ENCODE data around the gene BRINP3.

The BRINP3 gene

GRCh38 chr1:190478149-190479049 lies 735 bp upstream of the BRINP3 start:
- no peak for TF ChIP-seq CTCF (IDR thresholded peaks at IDR 0.05; ENCODE audit: insufficient read depth, low read length, poor library complexity, severe bottlenecking)
- H3K36me3 ChIP-seq (ENCODE audit: control insufficient read depth, insufficient read depth, low read length) = no peaks in the 10 kb centered on the region
- H3K27me3 ChIP-seq (replicated peaks; ENCODE audit: control insufficient read depth, insufficient read depth, low read length) = no peaks in the 10 kb centered on the region
- DNase-seq (ENCODE audit: extremely low read depth, insufficient read length) = no peak
- H3K4me3 ChIP-seq (replicated peaks; ENCODE audit: low read depth, low read length) = no peak overlapping the region

- Histone ChIP-seq H3K4me3 (replicated peaks; ENCODE audit: low read depth, low read length) (no peak overlapping the region), H3K27me3 (replicated peaks; ENCODE audit: control insufficient read depth, insufficient read depth, low read length) (no peaks in the 10 kb centered on the region)
These were observed 858 bp downstream of the BRINP3 start for GRCh38 chr1:190476806-190477205.

GRCh38 chr1:190476321-190476720 lies 1.3 kb downstream of the BRINP3 start:
- no peaks in the 10 kb centered on the region for H3K36me3 ChIP-seq (ENCODE audit: control insufficient read depth, insufficient read depth, low read length)
- H3K27me3 ChIP-seq (replicated peaks; ENCODE audit: control insufficient read depth, insufficient read depth, low read length) = no peaks in the 10 kb centered on the region
- no peak overlapping the region for H3K4me3 ChIP-seq (replicated peaks; ENCODE audit: low read depth, low read length)
- no peak for TF ChIP-seq CTCF (IDR thresholded peaks at IDR 0.05; ENCODE audit: insufficient read depth, low read length, poor library complexity, severe bottlenecking)
- DNase-seq (ENCODE audit: extremely low read depth, insufficient read length) = no peak

More at GRCh38 chr1:190476806-190477205, 858 bp downstream of the BRINP3 start:
- no peak for DNase-seq (ENCODE audit: extremely low read depth, insufficient read length)
- no peaks in the 10 kb centered on the region for H3K36me3 ChIP-seq (ENCODE audit: control insufficient read depth, insufficient read depth, low read length)
- no peak for TF ChIP-seq CTCF (IDR thresholded peaks at IDR 0.05; ENCODE audit: insufficient read depth, low read length, poor library complexity, severe bottlenecking)

GRCh38 chr1:190475421-190476141 lies 2.1 kb downstream of the BRINP3 start:
- H3K27me3 ChIP-seq (replicated peaks; ENCODE audit: control insufficient read depth, insufficient read depth, low read length) = no peaks in the 10 kb centered on the region

GRCh38 chr1:190474650-190475211 lies 2.9 kb downstream of the BRINP3 start:
- no peak for TF ChIP-seq CTCF (IDR thresholded peaks at IDR 0.05; ENCODE audit: insufficient read depth, low read length, poor library complexity, severe bottlenecking)
- DNase-seq (ENCODE audit: extremely low read depth, insufficient read length) = no peak
- H3K4me3 ChIP-seq (replicated peaks; ENCODE audit: low read depth, low read length) = no peak overlapping the region
- H3K36me3 ChIP-seq (ENCODE audit: control insufficient read depth, insufficient read depth, low read length) = no peaks in the 10 kb centered on the region
- H3K27me3 ChIP-seq (replicated peaks; ENCODE audit: control insufficient read depth, insufficient read depth, low read length) = no peaks in the 10 kb centered on the region

More at GRCh38 chr1:190475421-190476141, 2.1 kb downstream of the BRINP3 start:
- Histone ChIP-seq H3K4me3 (replicated peaks; ENCODE audit: low read depth, low read length) (no peak overlapping the region), H3K36me3 (ENCODE audit: control insufficient read depth, insufficient read depth, low read length) (no peaks in the 10 kb centered on the region)
- no peak for TF ChIP-seq CTCF (IDR thresholded peaks at IDR 0.05; ENCODE audit: insufficient read depth, low read length, poor library complexity, severe bottlenecking)
- no peak for DNase-seq (ENCODE audit: extremely low read depth, insufficient read length)
